Measurements from ENCODE around the gene BTN1A1.
"Not testable (repeated sequence)": the region's sequence is repeated elsewhere in the genome, so short reads cannot be mapped to it uniquely, and the experiment has no call there.

Gene BTN1A1, protein sequence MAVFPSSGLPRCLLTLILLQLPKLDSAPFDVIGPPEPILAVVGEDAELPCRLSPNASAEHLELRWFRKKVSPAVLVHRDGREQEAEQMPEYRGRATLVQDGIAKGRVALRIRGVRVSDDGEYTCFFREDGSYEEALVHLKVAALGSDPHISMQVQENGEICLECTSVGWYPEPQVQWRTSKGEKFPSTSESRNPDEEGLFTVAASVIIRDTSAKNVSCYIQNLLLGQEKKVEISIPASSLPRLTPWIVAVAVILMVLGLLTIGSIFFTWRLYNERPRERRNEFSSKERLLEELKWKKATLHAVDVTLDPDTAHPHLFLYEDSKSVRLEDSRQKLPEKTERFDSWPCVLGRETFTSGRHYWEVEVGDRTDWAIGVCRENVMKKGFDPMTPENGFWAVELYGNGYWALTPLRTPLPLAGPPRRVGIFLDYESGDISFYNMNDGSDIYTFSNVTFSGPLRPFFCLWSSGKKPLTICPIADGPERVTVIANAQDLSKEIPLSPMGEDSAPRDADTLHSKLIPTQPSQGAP

DNA sequence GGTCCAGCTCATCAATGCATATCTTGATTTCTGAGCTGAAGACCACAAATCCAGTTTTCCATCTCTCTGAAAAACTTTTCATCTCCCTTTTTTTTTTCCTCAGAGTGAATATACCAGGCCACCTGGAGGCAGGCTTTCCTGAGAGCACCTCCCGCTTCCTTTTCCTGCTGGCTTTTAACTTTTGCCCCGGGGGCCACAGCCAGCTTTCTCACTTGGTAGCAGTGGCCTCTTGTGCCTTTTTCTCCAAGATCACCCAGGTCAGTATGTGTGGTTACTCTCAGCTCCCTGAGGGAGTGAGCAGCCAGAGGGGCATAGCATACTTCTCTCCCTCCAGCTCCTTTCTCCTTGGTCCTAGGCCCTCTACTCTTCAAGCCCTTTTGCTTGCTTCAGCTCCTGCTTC is at the start of gene BTN1A1:
Gene BTN1A1, plus strand, starts transcription at position 202 of the 400 bp plus-strand sequence. CDS start 984 bp downstream, outside the sequence.
- no peak for DNase-seq (ENCODE audit: low spot score)

DNA sequence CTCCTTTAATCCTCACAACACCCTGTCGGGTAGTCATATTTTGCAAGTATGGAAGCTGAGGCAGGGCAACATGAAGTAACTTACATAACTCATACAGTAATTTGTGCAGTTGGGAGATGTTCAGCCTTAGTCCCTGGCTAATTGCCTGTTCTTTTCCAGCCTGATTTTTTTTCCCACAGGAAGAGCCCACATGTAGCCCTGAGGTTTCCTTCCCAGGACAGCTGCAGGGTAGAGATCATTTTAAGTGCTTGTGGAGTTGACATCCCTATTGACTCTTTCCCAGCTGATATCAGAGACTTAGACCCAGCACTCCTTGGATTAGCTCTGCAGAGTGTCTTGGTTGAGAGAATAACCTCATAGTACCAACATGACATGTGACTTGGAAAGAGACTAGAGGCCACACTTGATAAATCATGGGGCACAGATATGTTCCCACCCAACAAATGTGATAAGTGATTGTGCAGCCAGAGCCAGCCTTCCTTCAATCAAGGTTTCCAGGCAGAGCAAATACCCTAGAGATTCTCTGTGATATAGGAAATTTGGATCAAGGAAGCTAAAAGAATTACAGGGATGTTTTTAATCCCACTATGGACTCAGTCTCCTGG is 47.4 kb upstream of the BTN1A1 start:
- no peak for DNase-seq (ENCODE audit: low spot score)

GRCh38 chr6:26454631-26455030 is 45.5 kb upstream of the BTN1A1 start:
- no peak for DNase-seq (ENCODE audit: low spot score)

GRCh38 chr6:26455357-26455970 is 44.6 kb upstream of the BTN1A1 start:
- no peak for DNase-seq (ENCODE audit: low spot score)

- DNase-seq (ENCODE audit: low spot score), result no peak
Measured at GRCh38 chr6:26457264-26457805, 42.8 kb upstream of the BTN1A1 start.

GRCh38 chr6:26457806-26458688 is 42.1 kb upstream of the BTN1A1 start, which contains the start of gene BTN2A1:
BTN2A1 (plus strand) TSS chr6:26457955; CDS start chr6:26458637, 682 bp downstream.
- peak; percentile 87 for DNase-seq (ENCODE audit: low spot score)

DNA sequence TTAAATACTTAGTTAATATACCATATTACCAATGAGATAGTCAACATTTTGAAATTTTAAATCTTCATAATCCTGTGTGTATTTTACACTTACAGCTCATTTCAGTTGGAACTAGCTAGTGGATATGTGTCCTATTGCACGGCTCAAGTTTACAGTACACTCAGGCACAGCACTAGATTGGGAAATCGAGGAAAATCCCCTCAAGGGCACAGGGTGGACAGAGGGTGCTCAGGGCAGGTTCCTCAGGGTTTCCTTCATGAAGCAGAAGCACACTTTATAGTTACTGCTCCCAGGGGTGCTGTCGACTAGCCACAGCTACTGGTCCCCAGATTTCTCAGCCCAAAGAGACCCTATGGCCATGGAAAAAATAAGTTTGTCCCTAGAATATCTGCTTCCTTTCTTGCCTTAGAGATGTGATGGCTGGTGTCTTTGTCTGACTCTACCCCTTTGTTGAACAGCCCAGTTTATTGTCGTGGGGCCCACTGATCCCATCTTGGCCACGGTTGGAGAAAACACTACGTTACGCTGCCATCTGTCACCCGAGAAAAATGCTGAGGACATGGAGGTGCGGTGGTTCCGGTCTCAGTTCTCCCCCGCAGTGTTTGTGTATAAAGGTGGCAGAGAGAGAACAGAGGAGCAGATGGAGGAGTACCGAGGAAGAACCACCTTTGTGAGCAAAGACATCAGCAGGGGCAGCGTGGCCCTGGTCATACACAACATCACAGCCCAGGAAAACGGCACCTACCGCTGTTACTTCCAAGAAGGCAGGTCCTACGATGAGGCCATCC is 40.9 kb upstream of the BTN1A1 start:
- no peak for DNase-seq (ENCODE audit: low spot score)

DNA sequence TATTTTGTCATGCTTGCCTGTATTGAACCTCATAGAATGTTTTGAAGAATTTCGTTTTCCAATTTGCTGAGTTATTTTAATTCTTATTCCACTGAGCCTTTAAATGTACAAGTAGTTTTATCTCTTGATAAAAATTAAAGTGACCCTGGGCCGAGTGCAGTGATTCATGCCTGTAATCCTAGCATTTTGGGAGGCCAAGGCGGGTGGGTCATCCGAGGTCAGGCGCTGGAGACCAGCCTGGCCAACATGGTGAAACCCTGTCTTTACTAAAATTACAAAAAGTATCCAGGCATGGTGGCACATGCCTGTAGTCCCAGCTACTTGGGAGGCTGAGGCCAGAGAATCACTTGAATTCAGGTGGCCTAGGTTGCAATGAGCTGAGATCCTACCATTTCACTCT is 38.8 kb upstream of the BTN1A1 start:
- not testable (repeated sequence) for DNase-seq (ENCODE audit: low spot score)

- no peak for DNase-seq (ENCODE audit: low spot score)
Measured at GRCh38 chr6:26464014-26464413, 36.1 kb upstream of the BTN1A1 start.

DNA sequence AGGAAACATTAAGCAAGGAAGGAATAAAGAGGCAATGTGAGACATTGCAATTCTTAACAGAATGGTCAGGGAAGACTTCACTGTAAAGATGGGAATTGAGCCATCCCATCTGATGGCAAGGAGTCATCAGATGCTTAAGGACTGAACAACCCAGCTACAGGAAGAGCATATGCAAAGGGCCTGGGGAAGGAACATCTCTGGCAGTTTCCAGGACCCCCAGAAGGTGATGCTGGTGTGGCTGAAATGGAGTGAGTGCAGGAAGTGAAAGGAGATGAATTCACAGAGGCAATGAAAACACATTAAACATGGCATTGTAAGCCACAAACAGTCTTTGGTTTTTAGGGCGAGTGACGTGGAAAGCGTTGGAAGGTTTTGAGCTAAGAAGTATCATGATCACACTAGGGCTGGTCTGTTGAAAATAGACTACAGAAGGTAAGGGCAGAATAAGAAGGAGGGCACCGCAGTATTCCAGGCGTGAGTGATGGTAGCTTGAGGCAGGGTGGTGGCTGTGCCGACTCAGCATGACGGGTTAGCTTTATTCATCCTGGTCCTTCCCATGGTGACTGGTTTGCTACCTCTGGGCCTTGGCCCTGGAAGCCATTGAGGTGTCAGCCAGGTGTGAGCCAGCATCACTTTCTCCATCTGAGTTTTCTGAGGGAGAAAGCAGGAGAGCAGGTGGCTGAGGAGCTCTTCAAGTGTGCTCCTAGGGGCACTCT is 35.5 kb upstream of the BTN1A1 start:
- DNase-seq (ENCODE audit: low spot score), result no peak

DNA sequence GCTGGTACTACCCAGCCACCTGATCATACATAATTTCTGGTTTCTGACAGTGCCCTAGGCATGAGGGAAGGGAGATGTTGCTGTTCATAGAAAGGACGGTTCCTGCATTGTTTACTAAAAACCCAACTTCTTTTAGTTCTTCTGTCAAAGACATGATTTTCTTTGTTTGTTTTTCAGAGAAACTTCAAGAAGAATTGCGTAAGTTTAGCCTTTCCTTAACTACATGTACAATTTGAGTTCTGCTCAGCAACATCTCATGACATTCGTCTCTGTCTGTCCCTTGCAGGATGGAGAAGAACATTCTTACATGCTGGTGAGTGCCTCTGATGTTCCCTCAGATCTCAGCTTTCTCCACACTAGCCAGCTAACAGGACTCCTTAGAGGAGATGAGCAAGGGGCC is 34.3 kb upstream of the BTN1A1 start:
- DNase-seq (ENCODE audit: low spot score), result no peak

DNA sequence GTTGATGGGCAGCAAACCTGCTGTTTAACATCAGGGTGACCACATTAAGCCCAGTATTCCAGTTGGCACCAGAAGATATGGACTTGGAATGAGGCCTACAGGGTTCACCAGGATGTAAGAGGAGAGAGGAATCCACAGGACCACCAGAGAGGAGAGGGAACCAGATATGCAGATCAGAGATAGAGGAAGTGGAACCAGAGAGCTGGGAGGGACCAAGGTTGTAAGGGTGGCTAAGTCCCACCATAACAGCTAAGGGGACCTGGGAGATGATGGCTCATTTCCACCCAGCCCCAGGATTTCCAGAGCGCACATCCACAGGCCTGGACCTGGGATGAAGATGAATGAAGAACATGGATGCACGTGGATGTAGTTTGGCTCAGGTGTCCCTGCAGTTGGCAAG is 31.3 kb upstream of the BTN1A1 start:
- DNase-seq (ENCODE audit: low spot score), result no peak

- no peak for DNase-seq (ENCODE audit: low spot score)
Measured at GRCh38 chr6:26470643-26471042, 29.5 kb upstream of the BTN1A1 start.

GRCh38 chr6:26471970-26472369 is 28.1 kb upstream of the BTN1A1 start:
- DNase-seq (ENCODE audit: low spot score), result no peak

- no peak for DNase-seq (ENCODE audit: low spot score)
Measured at GRCh38 chr6:26472549-26473290, 27.4 kb upstream of the BTN1A1 start.

GRCh38 chr6:26473429-26473757 is 26.7 kb upstream of the BTN1A1 start:
- no peak for DNase-seq (ENCODE audit: low spot score)

GRCh38 chr6:26473758-26474438 is 26.2 kb upstream of the BTN1A1 start:
- peak; percentile 89 for DNase-seq (ENCODE audit: low spot score)

GRCh38 chr6:26474439-26474881 is 25.6 kb upstream of the BTN1A1 start:
- DNase-seq (ENCODE audit: low spot score), result no peak
